Activated CD4-positive, alpha-beta T cell treated with anti-CD3 and anti-CD28 coated beads, Interleukin-2, amount 10 ng/mL, durations not matched to agents 24 days and 14 days (primary cell): ENCODE results near the gene SENP3. TPM values are rescaled to one million over a fixed set of nuclear protein-coding genes. Genes with fewer than 3 reads are reported as not detected.
A peak's percentile ranks its signal among the peaks of the same experiment; 100 is the strongest.

Experiments
- DNase-seq: peaks from one replicate; pipeline ENCODE4 v3.0.0; 2022
- H3K27ac Mint-ChIP-seq: one replicate; pipeline ENCODE4 v1.8.0; 2022; ENCODE audit warnings: mild to moderate bottlenecking, mixed read lengths
- H3K27me3 Mint-ChIP-seq: one replicate; pipeline ENCODE4 v1.8.0; 2022; ENCODE audit warnings: mixed read lengths
- H3K36me3 Mint-ChIP-seq: one replicate; pipeline ENCODE4 v1.8.0; 2022; ENCODE audit warnings: low read depth, mild to moderate bottlenecking, mixed read lengths
- H3K4me1 Mint-ChIP-seq: one replicate; pipeline ENCODE4 v1.8.0; 2021; ENCODE audit warnings: mixed read lengths
- H3K4me3 Mint-ChIP-seq: one replicate; pipeline ENCODE4 v1.8.0; 2022; ENCODE audit warnings: mild to moderate bottlenecking, moderate library complexity, mixed read lengths
- H3K9me3 Mint-ChIP-seq: one replicate; pipeline ENCODE4 v1.8.0; 2021; ENCODE audit warnings: mixed read lengths
- intact Hi-C: fragments of 100-400 bp; cut with micrococcal nuclease; formaldehyde crosslinking; loops from one replicate; pipeline ENCODE4 v1.15.1; 2023
- total RNA-seq: library from RNA; stranded (reverse); gene quantifications from 2 replicates; pipeline ENCODE4 v1.2.3, GENCODE V29; 2022

Gene SENP3
- 89.7 and 93.0 TPM in 2 replicates for total RNA-seq

DNA sequence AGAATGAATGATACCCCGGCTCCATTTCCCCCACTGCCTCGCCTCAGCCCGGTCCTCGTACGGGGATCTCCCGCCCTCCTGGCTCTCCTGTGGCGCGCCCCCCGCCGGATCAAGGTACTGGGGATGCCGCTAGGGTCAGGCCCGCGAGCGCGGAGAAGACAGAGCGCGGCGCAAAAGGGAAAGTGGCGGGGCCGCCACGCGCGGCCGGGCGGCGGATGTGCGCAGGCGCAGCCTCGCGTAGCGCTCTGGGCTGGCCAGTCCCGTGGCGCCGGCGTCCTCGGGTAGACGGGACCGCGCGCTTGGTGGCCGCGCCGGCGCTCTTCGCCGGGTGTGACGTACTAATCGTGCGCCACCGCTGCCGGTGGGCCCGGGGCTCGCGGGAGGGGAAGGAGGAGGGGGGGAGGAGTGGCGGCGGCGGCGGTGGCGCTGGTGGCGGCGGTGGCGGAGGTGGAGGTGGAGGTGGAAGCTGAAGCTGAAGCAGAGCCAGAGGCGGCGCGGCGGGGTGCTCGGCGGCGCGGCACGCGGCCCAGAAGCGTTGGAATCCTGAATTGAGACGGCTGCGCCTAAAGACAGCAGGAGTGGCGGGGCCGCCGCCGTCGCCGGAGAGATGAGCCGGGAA is at the start of gene SENP3:
Gene SENP3, plus strand, starts transcription at position 331 of the 619 bp plus-strand sequence. CDS start 1,158 bp downstream, outside the sequence.
- intact Hi-C loops, result loop anchor here (1.0 to 5.0 kb wide), 9 partner anchors 9 to 309 kb away; partner anchors contain the start of genes CTDNEP1, ELP5, POLR2A and WRAP53
- peak; percentile 98 for DNase-seq
- H3K27me3 Mint-ChIP-seq, result peaks cover 2% of the 10 kb centered on the region
- H3K4me1 Mint-ChIP-seq, result peaks cover 36% of the 10 kb centered on the region
- no peaks in the 10 kb centered on the region for H3K9me3 Mint-ChIP-seq
- peak within 1 kb of the TSS; percentile 99 for H3K27ac Mint-ChIP-seq
- H3K4me3 Mint-ChIP-seq, result peak within 1 kb of the TSS; percentile 97
- H3K36me3 Mint-ChIP-seq, result peaks cover 42% of the 10 kb centered on the region

DNA sequence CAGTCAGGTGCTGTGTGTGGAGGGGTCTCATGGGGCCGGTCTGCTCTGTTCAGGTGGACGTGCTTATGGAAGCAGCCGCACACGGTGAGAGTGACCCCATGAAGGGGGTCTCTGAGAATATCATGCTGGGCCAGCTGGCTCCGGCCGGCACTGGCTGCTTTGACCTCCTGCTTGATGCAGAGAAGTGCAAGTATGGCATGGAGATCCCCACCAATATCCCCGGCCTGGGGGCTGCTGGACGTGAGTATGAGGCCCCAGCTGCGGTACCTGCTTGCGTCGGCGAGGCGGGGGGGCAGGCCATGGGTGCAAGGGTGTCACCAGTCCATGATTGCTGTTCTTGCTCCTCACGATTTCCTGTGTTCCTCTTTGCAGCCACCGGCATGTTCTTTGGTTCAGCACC is 49.6 kb upstream of the SENP3 start:
- intact Hi-C loops, result no loop called here
- peaks cover 15% of the 10 kb centered on the region for H3K4me1 Mint-ChIP-seq
- no peak overlapping the region for H3K4me3 Mint-ChIP-seq
- no peaks in the 10 kb centered on the region for H3K9me3 Mint-ChIP-seq
- no peak for DNase-seq
- H3K27me3 Mint-ChIP-seq, result no peaks in the 10 kb centered on the region
- H3K27ac Mint-ChIP-seq, result no peak overlapping the region
- peaks cover 65% of the 10 kb centered on the region for H3K36me3 Mint-ChIP-seq

- intact Hi-C loops, result no loop called here
- DNase-seq, result no peak
- no peak overlapping the region for H3K4me3 Mint-ChIP-seq
- H3K4me1 Mint-ChIP-seq, result peaks cover 15% of the 10 kb centered on the region
- H3K27me3 Mint-ChIP-seq, result no peaks in the 10 kb centered on the region
- no peaks in the 10 kb centered on the region for H3K9me3 Mint-ChIP-seq
- no peak overlapping the region for H3K27ac Mint-ChIP-seq
- peaks cover 56% of the 10 kb centered on the region for H3K36me3 Mint-ChIP-seq
Observed at GRCh38 chr17:7512824-7513540, 48.7 kb upstream of the SENP3 start.

DNA sequence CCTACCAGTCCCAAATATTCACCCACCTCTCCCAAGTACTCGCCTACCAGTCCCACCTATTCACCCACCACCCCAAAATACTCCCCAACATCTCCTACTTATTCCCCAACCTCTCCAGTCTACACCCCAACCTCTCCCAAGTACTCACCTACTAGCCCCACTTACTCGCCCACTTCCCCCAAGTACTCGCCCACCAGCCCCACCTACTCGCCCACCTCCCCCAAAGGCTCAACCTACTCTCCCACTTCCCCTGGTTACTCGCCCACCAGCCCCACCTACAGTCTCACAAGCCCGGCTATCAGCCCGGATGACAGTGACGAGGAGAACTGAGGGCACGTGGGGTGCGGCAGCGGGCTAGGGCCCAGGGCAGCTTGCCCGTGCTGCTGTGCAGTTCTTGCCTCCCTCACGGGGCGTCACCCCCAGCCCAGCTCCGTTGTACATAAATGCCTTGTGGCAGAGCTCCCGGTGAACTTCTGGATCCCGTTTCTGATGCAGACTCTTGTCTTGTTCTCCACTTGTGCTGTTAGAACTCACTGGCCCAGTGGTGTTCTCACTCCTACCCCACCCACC is 47.8 kb upstream of the SENP3 start:
- no peaks in the 10 kb centered on the region for H3K27me3 Mint-ChIP-seq
- peaks cover 47% of the 10 kb centered on the region for H3K36me3 Mint-ChIP-seq
- H3K4me3 Mint-ChIP-seq, result no peak overlapping the region
- no peak for DNase-seq
- no peaks in the 10 kb centered on the region for H3K9me3 Mint-ChIP-seq
- peaks cover 15% of the 10 kb centered on the region for H3K4me1 Mint-ChIP-seq
- intact Hi-C loops, result loop anchor here (1.0 kb wide), 2 partner anchors 47 to 75 kb away; partner anchors contain the start of gene SENP3
- no peak overlapping the region for H3K27ac Mint-ChIP-seq

GRCh38 chr17:7515911-7516610 is 45.7 kb upstream of the SENP3 start:
- Mint-ChIP-seq H3K27ac (peak overlapping the region; percentile 11), H3K36me3 (peaks cover 33% of the 10 kb centered on the region), H3K4me1 (peaks cover 15% of the 10 kb centered on the region), H3K4me3 (no peak overlapping the region), H3K9me3 (no peaks in the 10 kb centered on the region), H3K27me3 (no peaks in the 10 kb centered on the region)
- intact Hi-C loops, result no loop called here
- DNase-seq, result no peak

GRCh38 chr17:7523033-7523432 is 38.7 kb upstream of the SENP3 start:
- Mint-ChIP-seq H3K36me3 (no peaks in the 10 kb centered on the region), H3K4me3 (no peak overlapping the region), H3K9me3 (peaks cover 3% of the 10 kb centered on the region), H3K27ac (no peak overlapping the region), H3K27me3 (no peaks in the 10 kb centered on the region), H3K4me1 (peaks cover 4% of the 10 kb centered on the region)
- intact Hi-C loops, result loop anchor here (1.0 kb wide), 1 partner anchor 38 kb away; the partner anchor contains the start of gene SENP3
- peak; percentile 85 for DNase-seq

GRCh38 chr17:7528842-7529241 is 32.9 kb upstream of the SENP3 start:
- Mint-ChIP-seq H3K4me3 (no peak overlapping the region), H3K4me1 (no peaks in the 10 kb centered on the region), H3K27me3 (no peaks in the 10 kb centered on the region), H3K27ac (no peak overlapping the region), H3K36me3 (peaks cover 2% of the 10 kb centered on the region), H3K9me3 (peaks cover 9% of the 10 kb centered on the region)
- no peak for DNase-seq
- intact Hi-C loops, result no loop called here

DNA sequence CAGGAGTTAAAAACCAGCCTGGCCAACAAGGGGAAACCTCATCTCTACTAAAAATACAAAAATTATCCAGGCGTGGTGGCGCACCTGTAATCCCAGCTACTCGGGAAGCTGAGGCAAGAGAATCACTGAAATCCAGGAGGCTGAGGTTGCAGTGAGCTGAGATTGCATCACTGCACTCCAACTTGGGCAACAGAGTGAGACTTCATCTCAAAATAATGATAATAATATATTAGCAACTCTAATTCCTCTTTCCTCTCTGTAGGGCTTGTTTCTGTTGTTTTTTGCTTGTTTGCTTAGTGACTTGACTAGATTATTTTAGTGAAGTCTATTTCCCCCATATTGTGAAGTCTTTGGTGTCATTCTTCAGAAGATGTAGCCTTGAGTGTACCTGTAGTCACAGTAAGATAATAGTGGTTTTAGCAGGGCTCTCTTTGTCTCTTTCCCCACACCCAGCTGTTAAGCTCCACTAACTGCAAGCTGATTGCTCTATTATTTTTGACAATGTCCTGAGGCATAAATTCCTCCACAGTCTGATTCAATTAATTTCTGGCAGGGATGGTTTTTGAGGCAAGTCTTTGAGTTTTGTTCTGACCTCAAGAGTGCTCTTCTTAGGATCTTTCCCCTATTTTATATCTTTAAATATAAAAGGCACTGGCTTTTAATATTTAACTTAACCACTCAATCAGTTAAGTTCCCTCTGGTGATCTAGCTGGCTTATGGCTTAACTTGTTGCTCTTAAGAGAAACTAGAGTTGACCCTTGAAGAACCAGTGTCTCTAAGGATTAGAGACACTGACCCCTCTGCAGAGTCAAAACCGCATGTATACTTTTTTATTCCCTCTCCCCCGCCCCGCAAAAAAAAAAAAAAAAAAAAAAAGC is 31.5 kb upstream of the SENP3 start:
- no peak for DNase-seq
- H3K27me3 Mint-ChIP-seq, result peaks cover 3% of the 10 kb centered on the region
- no peak overlapping the region for H3K4me3 Mint-ChIP-seq
- intact Hi-C loops, result no loop called here
- H3K9me3 Mint-ChIP-seq, result peaks cover 9% of the 10 kb centered on the region
- H3K4me1 Mint-ChIP-seq, result no peaks in the 10 kb centered on the region
- no peak overlapping the region for H3K27ac Mint-ChIP-seq
- peaks cover 2% of the 10 kb centered on the region for H3K36me3 Mint-ChIP-seq

DNA sequence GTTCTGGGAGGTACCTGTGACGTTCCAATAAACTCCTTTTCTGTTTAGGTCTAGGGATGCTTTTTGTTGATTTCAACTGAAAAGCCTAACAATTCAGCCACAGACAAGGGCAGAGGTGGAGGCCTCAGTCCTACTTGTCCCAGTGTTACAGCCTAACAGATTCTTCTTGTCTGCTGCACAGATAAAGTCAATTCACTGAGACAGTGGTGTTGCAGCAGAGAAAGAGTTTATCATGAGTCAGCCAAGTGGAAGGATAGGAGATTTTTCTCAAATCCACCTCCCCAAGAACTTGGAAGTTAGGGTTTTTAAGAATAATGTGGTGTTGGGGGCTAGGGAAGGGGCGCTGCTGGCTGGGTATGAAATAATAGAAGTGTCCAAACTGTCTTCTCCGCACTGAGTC is 23.7 kb upstream of the SENP3 start:
- Mint-ChIP-seq H3K4me1 (no peaks in the 10 kb centered on the region), H3K36me3 (peaks cover 2% of the 10 kb centered on the region), H3K27me3 (peaks cover 10% of the 10 kb centered on the region), H3K4me3 (no peak overlapping the region), H3K27ac (no peak overlapping the region), H3K9me3 (no peaks in the 10 kb centered on the region)
- intact Hi-C loops, result no loop called here
- no peak for DNase-seq

- no peak for DNase-seq
- H3K36me3 Mint-ChIP-seq, result peaks cover 2% of the 10 kb centered on the region
- H3K9me3 Mint-ChIP-seq, result no peaks in the 10 kb centered on the region
Observed at GRCh38 chr17:7538891-7539545, 22.7 kb upstream of the SENP3 start.

GRCh38 chr17:7541074-7541621 is 20.6 kb upstream of the SENP3 start:
- H3K9me3 Mint-ChIP-seq, result no peaks in the 10 kb centered on the region
- H3K36me3 Mint-ChIP-seq, result peaks cover 2% of the 10 kb centered on the region
- peaks cover 11% of the 10 kb centered on the region for H3K27me3 Mint-ChIP-seq
- H3K4me1 Mint-ChIP-seq, result no peaks in the 10 kb centered on the region
- H3K4me3 Mint-ChIP-seq, result no peak overlapping the region
- H3K27ac Mint-ChIP-seq, result no peak overlapping the region
- intact Hi-C loops, result no loop called here
- DNase-seq, result no peak

More at GRCh38 chr17:7538891-7539545, 22.7 kb upstream of the SENP3 start:
- Mint-ChIP-seq H3K4me3 (no peak overlapping the region), H3K27ac (no peak overlapping the region), H3K4me1 (no peaks in the 10 kb centered on the region), H3K27me3 (peaks cover 17% of the 10 kb centered on the region)
- intact Hi-C loops, result no loop called here

DNA sequence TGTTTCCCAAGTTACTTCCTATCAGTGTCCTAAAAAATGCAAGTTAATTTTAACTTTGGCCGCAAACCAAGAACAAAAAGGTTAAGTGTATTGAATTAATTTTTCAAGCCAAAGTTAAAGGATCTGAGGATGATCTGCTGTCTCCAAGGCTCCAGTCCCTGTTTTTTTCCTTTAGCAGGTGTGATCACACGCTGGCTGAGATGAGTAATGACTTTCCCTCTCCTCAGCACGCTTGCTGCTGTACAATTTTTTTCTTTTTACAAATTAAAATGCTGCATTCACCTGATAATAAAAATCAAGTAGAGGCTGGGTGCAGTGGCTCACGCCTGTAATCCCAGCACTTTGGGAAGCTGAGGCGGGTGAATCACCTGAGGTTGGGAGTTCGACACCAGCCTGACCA is 16.8 kb upstream of the SENP3 start:
- intact Hi-C loops, result no loop called here
- Mint-ChIP-seq H3K4me1 (peaks cover 17% of the 10 kb centered on the region), H3K36me3 (no peaks in the 10 kb centered on the region), H3K9me3 (no peaks in the 10 kb centered on the region), H3K4me3 (no peak overlapping the region), H3K27ac (no peak overlapping the region), H3K27me3 (peaks cover 11% of the 10 kb centered on the region)
- no peak for DNase-seq
